ENCODE measurements around the gene URM1. TPM values are rescaled to one million over a fixed set of nuclear protein-coding genes. Genes with fewer than 3 reads are reported as not detected.

Gene URM1
- total RNA-seq, 1 donor from 2014 or later, result 62.6 TPM

GRCh38 chr9:128390150-128390812, 19.1 kb downstream of the URM1 start:
- peaks cover 17% of the 10 kb centered on the region for H3K27me3 Mint-ChIP-seq (ENCODE audit: unreplicated experiment)
- H3K27ac Mint-ChIP-seq (ENCODE audit: unreplicated experiment), result peak overlapping the region; percentile 96
- no peaks in the 10 kb centered on the region for H3K36me3 Mint-ChIP-seq (ENCODE audit: unreplicated experiment)
- H3K4me1 Mint-ChIP-seq (ENCODE audit: low read depth, unreplicated experiment), result peaks cover 50% of the 10 kb centered on the region
- no peak for DNase-seq
- H3K9me3 Mint-ChIP-seq (ENCODE audit: unreplicated experiment), result peaks cover 7% of the 10 kb centered on the region
- peak overlapping the region; percentile 95 for H3K4me3 Mint-ChIP-seq (ENCODE audit: unreplicated experiment)
- TF ChIP-seq CTCF (IDR thresholded peaks at IDR 0.05; ENCODE audit: partially characterized antibody, unreplicated experiment), result no peak

GRCh38 chr9:128390813-128391711, 19.9 kb downstream of the URM1 start:
- peak overlapping the region; percentile 95 for H3K4me3 Mint-ChIP-seq (ENCODE audit: unreplicated experiment)
- no peak for DNase-seq
- H3K9me3 Mint-ChIP-seq (ENCODE audit: unreplicated experiment), result peaks cover 7% of the 10 kb centered on the region
- H3K4me1 Mint-ChIP-seq (ENCODE audit: low read depth, unreplicated experiment), result peaks cover 45% of the 10 kb centered on the region
- H3K27me3 Mint-ChIP-seq (ENCODE audit: unreplicated experiment), result peaks cover 15% of the 10 kb centered on the region
- no peaks in the 10 kb centered on the region for H3K36me3 Mint-ChIP-seq (ENCODE audit: unreplicated experiment)
- peak overlapping the region; percentile 96 for H3K27ac Mint-ChIP-seq (ENCODE audit: unreplicated experiment)
- TF ChIP-seq CTCF (IDR thresholded peaks at IDR 0.05; ENCODE audit: partially characterized antibody, unreplicated experiment), result no peak

GRCh38 chr9:128391956-128392301, 20.8 kb downstream of the URM1 start:
- peak overlapping the region; percentile 95 for H3K4me3 Mint-ChIP-seq (ENCODE audit: unreplicated experiment)
- no peak for TF ChIP-seq CTCF (IDR thresholded peaks at IDR 0.05; ENCODE audit: partially characterized antibody, unreplicated experiment)
- H3K36me3 Mint-ChIP-seq (ENCODE audit: unreplicated experiment), result no peaks in the 10 kb centered on the region
- H3K4me1 Mint-ChIP-seq (ENCODE audit: low read depth, unreplicated experiment), result peaks cover 38% of the 10 kb centered on the region
- H3K27ac Mint-ChIP-seq (ENCODE audit: unreplicated experiment), result peak overlapping the region; percentile 96
- no peak for DNase-seq
- H3K27me3 Mint-ChIP-seq (ENCODE audit: unreplicated experiment), result peaks cover 13% of the 10 kb centered on the region
- peaks cover 7% of the 10 kb centered on the region for H3K9me3 Mint-ChIP-seq (ENCODE audit: unreplicated experiment)

- H3K4me1 Mint-ChIP-seq (ENCODE audit: low read depth, unreplicated experiment), result peaks cover 42% of the 10 kb centered on the region
- no peak for DNase-seq
- TF ChIP-seq CTCF (IDR thresholded peaks at IDR 0.05; ENCODE audit: partially characterized antibody, unreplicated experiment), result no peak
- H3K27ac Mint-ChIP-seq (ENCODE audit: unreplicated experiment), result peak overlapping the region; percentile 96
- H3K9me3 Mint-ChIP-seq (ENCODE audit: unreplicated experiment), result peaks cover 7% of the 10 kb centered on the region
- peaks cover 18% of the 10 kb centered on the region for H3K27me3 Mint-ChIP-seq (ENCODE audit: unreplicated experiment)
- peak overlapping the region; percentile 95 for H3K4me3 Mint-ChIP-seq (ENCODE audit: unreplicated experiment)
- H3K36me3 Mint-ChIP-seq (ENCODE audit: unreplicated experiment), result no peaks in the 10 kb centered on the region
Observed at GRCh38 chr9:128392302-128393144, 21.3 kb downstream of the URM1 start.
